ENCODE results near the gene RANBP3. TPM values are rescaled to one million over a fixed set of nuclear protein-coding genes. Genes with fewer than 3 reads are reported as not detected.

The RANBP3 gene
- polyA plus RNA-seq, 3 donors: 61.7 to 66.0 (median 65.9) TPM

DNA sequence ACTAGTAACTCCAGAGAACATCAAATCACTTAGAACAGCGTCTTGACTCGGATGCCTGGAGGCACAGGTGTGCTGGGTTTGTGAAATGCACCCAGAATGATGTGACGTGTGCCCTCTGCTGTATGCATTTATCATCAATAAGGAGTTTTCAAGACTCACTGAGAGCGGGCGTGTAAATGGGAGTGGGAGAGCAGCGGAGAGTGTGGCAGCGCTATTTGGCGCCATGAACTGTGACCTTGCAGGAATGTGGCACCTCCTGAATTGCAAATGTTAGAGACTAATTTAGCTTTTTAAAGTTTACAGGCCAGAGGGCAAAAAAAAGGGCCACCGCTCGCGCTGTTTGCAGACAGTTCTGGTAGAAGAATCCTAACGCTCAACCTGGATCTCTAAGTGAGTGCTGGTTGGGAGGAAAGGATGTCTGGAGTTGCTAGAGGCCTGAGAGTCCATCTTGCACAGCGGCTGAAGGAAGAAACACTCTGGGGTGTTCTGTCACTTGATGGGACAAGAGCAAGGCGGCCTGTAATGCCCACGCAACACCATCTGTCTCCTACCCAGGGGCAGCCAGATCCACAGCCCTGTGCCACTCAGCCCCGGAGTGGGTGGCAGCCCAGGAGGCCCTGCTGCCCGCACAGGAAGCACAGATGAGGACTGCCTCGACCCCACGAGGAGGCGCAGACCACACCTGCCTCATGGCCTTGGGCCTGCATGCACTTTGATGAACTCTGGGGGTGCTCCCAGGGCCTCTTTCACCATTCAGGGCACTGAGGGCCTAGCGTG, 19.7 kb downstream of the RANBP3 start:
- no peak for DNase-seq (ENCODE audit: extremely low read depth in 1 of 11, low read depth in 9 of 11, low spot score in 4 of 11)

DNA sequence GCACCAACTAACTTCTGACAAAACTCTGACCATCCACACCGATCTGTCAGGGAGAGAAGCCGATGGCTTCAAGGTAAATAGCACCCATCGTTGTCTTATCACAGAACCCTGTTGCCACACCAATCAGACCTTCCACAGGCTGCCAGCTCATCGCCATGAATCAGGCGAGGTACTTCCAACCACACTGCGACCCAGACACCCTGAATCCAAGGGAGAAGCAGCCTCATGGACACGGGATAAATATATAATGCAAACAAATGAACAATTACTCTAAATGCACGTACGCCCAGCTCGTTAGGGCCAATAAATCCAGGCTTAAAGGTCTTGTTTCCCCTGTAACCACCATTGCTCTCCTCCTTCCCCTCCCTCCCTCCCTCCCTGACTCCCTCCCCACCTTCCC, 20.8 kb downstream of the RANBP3 start:
- DNase-seq (ENCODE audit: extremely low read depth in 1 of 11, low read depth in 9 of 11, low spot score in 4 of 11): no peak

DNA sequence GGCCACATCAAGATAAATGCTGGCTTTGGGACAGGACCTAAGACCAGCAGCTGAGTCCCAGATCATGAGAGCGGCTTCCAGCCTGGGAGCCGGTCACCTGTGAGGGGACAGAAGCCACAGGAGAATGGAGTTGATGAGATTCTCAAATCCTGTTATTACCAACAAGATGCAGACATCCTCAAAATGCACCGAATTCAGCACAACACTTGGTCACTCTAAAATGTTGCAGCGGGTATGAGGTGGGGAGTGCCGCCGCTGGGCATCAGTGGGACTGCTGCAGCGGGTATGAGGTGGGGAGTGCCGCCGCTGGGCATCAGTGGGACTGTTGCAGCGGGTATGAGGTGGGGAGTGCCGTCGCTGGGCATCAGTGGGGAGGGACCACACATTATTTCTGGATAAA, 21.2 kb downstream of the RANBP3 start:
- DNase-seq (ENCODE audit: extremely low read depth in 1 of 11, low read depth in 9 of 11, low spot score in 4 of 11): no peak

DNA sequence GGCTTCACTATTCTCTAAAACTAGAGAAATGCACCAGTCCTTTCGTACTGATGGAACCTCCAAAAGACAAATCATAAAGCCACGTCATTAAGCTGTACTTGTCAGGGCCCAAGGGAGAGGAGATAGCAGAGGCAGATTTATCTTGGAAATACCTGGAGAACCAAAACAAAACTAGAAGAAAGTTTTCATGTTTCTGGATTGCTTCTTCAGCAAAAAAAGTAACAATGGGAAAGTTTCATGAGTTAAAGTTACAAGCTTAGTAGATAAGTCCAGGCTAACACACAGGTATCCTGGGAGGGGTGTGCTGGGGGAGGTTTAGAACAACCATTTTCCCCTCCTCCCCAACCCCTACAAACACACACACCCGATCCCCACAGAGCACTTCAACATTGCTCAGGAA, 21.6 kb downstream of the RANBP3 start:
- DNase-seq (ENCODE audit: extremely low read depth in 1 of 11, low read depth in 9 of 11, low spot score in 4 of 11): no peak

DNA sequence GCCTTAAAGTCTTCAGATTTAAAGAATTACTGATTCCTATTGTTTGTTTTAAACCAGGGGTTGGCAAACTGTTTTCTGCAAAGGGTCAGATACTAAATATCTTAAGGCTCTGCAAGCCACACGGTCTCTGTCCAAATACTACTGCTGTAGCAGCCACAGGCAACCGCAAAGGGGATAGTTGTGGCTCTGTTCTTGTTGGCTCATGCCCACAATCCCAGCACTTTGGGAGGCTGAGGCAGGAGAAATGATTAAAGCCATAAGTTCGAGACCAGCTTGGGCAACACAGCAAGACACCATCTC, 22.4 kb downstream of the RANBP3 start:
- no peak for DNase-seq (ENCODE audit: extremely low read depth in 1 of 11, low read depth in 9 of 11, low spot score in 4 of 11)

DNA sequence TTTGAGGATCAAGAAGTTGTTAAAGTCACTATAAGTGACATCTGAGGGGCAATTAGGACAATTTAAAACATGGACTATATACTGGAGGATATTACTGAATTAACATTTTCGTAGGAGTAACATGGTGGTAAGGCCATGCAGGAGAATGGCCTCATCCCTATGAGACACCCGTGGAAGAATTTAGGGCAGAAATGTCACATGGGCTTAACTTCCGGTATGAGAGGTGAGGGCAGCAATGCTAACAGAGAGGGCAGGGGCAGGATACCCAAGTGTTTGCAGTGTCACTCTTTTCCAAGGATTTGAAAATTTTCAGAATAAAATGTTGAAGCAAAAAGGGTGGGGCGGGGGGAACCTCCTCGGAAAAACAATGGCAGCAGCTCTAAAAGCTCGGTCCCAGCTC, 23.6 kb downstream of the RANBP3 start:
- no peak for DNase-seq (ENCODE audit: extremely low read depth in 1 of 11, low read depth in 9 of 11, low spot score in 4 of 11)

DNA sequence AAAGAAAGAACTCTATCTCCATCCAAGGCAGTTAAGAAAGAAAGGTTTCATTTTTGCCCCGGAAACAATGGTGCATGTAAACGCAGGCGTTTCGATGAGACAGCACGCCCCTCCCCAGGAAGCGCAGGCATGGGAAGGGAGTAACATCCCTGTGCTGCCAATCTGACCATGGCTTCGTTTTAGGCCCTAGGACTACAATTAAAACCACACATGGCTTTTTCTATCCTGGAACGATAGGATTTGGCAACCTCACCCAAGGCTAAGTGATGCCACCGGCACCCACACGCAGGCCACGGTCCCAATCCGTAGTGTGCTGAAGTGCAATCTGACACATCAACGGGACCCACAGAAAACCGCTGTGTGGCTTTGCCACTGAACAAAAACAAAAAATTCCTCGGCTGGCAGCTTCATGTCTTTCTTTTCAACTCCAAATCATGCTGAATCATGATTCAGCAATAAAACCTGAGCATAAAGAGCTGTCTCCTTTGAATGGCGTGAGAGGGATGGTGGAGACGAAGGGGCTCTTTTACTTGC, 24.2 kb downstream of the RANBP3 start:
- no peak for DNase-seq (ENCODE audit: extremely low read depth in 1 of 11, low read depth in 9 of 11, low spot score in 4 of 11)

DNA sequence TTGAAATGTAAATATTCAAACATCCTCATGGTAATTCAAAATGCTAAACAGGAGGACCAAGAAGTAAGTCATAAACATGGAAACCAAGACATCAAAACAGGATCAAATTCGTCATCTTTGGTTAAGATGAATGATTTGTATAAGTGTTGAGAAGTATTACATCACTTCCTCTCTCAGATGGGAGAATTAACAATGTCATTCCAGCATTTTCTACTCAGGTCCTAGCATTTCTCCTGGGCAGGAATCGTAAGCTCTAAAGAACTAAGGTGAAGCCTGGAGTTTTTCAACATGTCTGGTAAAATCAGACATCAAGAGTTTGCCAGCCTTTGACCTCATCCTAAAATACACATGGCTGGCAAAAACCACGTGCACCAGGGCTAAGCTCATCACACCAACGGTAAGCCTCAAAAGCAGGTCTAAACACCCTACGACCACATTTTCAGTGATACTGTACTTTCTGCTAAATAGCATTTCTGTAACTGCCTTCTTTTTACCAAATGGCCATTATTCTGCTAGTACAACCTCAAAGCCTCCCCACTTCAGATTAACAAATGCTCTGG, 24.8 kb downstream of the RANBP3 start:
- no peak for DNase-seq (ENCODE audit: extremely low read depth in 1 of 11, low read depth in 9 of 11, low spot score in 4 of 11)

DNA sequence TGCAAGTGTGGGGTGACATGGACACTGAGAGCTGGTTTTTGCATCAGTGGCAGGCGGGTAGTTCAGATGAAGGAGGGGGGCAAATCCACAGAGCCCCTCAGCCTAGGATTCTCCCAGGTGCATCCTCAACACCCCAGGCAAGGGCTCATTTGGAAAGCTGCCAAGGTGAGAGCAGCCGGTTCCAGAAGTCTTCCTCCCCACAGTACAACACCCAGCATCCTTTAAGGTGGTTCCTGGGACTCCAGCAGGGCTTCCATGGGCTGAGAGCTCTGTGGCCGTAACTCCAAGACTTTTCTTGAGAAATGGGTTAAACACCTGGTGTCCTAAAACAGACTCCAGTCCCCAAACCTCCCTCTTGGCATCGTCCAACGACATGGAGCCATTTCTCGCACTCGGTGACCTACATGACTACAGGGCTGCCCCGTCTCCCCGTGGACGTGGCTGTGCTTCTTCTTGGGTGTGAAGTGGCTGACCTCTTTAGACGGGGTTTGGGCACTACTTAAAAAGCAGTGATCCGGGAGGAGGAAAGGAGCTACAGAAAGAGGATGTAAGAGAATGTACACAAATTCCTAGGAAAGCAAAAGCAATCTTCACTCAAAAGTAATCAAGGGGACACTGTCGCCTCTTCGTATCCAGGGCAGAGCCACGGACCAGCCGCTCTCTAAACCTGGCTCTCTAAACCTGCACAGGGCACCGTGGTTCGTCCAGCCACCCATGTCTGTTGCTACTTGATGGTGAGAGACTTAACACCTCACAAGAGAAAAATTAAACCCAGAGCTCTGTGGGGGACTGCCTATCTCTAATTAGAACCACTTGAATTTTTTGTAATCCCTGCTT, 25.5 kb downstream of the RANBP3 start:
- no peak for DNase-seq (ENCODE audit: extremely low read depth in 1 of 11, low read depth in 9 of 11, low spot score in 4 of 11)

DNA sequence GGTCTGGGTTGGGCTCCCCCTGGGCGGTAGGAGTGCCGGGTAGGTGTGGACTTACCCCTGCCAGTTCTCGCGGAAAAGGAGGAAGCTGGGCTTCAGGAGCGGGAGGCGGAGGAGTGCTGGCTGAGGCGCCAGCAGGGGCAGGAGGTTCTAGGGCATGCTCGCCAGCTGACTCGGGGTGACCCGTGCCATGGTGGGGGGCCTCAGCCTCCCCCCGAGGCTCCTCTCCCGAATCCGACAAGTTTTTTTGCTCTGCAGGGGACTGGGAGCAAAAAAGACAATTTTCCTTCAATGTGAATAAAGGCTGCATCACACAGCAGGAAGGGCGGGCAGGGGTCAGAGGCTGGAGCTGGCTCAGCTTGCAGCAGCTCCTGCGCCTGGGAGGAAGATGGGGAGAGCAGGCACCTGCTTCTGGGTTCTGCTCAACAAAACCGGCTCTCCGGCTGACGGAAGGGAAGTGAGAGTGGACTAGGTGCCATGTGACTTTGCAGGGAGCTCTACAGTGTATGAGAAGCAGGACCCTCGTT, 26.5 kb downstream of the RANBP3 start:
- no peak for DNase-seq (ENCODE audit: extremely low read depth in 1 of 11, low read depth in 9 of 11, low spot score in 4 of 11)

DNA sequence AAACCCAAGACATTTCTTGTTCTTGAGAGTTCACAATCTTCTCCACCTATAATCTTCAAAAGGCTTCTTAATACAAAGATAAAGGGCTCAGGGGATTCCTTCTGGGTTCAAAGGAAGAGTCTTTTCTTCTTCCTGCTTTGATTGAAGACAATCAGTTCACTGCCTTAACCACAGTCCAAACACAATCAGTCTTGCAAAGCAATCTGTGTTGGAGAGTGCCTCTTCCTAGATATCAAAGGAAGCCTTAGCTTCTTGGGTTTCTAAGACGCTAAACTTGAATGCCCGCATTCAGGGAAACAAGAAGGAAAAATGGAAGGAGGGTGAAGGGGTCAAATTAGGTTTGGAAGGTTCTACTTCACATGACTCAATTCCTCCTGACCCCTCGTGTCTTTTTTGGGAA, 27.2 kb downstream of the RANBP3 start:
- DNase-seq (ENCODE audit: extremely low read depth in 1 of 11, low read depth in 9 of 11, low spot score in 4 of 11): no peak

DNA sequence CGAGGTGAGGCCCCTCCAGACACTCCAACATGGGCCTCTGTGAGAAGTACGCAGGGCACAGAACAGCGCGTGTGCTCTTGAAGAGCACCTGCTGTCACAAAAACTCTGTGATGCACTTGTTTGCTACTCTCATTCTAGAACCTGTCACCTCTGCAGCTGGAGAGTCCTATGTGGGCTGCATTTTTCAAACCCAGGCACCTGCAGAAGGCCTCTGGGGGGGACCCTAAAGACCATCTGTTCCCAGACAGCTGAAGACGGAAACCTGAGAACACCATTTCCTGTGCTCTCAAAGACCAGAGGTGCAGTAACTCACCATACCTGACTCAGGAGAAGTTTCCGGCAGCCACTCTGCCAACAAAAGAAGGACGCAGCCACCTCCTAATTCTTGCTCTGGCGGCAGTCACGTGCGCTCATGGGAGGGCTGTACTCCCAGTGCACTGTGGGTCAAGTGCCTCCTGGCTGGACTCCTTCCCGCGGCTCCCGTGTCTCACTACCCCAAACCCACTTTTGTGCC, 28.1 kb downstream of the RANBP3 start:
- DNase-seq (ENCODE audit: extremely low read depth in 1 of 11, low read depth in 9 of 11, low spot score in 4 of 11): no peak

DNA sequence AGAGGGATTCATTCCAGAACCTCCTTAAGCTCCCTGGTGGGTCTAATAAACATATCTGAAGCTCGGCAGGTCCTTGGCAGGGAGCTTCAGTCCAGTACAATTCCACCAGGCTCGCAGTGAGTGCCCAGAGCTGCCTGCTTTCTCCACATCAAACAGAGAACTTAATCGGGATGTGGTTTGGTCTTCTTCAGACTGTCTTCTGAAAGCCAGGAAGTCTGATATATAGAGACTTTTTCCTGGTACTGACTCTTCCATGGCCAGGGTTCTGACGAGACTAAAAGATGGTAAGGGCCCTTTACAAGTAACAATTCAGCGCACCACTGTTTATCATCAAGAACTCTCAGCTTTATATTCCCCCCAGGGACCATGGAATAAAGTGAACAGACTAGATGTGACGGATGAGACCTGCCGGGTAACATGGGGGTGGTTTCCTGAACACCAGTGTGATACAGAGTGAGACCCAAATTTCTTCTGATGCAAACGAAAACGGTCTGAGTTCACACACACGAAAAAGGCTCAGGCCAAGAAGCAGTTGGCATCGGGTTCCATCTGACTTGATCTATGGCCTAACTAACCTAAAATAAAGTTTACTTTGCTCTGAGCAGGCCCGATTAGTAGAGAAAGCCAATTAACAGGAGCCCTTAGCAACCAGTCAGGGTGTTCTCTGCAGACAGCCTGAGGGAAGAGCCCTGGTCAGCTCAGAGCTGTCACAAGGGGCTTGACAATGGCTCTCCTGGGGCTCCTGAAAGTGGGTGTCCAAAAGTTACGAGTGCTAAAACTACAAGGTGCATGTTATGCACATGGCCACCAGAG, 29.0 kb downstream of the RANBP3 start:
- DNase-seq (ENCODE audit: extremely low read depth in 1 of 11, low read depth in 9 of 11, low spot score in 4 of 11): no peak

DNA sequence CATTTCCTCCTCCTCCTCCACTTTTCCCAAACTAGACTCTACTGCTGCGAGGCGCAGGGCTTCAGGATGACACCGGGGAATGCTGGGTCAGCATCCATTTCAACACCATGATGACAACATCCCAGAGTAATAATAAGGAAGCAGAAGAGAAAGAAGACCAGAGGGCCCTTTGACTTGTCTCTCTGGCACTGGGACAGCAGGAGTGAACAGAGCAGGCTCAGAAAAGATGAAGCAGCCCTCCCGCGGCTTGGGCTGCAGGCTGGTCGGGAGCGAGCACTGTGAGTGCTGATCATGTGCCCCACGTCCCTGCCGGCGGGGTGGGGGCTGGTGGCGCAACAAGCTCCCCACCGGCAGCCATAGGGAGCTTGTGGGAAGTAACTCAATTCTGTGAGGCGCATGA, 30.5 kb downstream of the RANBP3 start:
- DNase-seq (ENCODE audit: extremely low read depth in 1 of 11, low read depth in 9 of 11, low spot score in 4 of 11): no peak

DNA sequence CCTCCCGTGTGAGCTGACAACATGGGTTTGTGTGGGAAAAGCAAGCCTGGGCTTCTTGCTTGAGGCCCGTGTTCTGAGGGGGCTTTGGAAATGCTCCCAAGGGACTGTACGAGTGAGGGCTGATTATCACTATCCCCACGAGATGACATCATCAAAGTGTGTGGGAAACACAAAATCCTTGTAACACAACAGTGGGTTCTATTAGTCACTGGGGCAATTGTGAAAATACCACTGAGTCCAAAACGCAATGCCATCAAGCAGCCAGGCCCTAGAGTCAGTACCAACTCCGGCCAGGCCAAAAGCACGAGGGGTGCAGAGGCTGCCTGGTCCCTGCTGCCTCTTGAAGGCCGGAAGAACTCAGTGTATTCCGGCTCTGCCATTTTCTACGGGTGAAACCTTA, 34.3 kb downstream of the RANBP3 start:
- no peak for DNase-seq (ENCODE audit: extremely low read depth in 1 of 11, low read depth in 9 of 11, low spot score in 4 of 11)

DNA sequence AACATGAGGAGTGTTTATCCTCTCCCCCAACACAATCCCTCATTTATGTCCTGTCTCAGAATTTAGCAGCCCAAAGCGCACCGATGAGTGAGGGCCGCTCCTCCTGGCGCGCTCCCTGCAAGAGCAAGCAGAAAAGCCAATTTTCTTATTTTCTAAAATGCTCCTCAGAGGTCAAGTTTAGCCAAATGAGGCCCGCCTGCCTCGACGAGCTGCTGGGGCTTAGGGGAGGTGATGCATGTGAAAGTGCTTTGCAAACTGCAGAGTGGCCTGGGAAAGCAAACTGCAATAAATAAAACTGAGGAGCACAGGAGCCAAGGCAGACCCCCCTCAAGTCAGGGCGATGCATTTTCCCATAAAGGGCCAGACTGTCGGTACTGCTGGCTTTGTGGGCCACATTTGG, 34.9 kb downstream of the RANBP3 start:
- no peak for DNase-seq (ENCODE audit: extremely low read depth in 1 of 11, low read depth in 9 of 11, low spot score in 4 of 11)

DNA sequence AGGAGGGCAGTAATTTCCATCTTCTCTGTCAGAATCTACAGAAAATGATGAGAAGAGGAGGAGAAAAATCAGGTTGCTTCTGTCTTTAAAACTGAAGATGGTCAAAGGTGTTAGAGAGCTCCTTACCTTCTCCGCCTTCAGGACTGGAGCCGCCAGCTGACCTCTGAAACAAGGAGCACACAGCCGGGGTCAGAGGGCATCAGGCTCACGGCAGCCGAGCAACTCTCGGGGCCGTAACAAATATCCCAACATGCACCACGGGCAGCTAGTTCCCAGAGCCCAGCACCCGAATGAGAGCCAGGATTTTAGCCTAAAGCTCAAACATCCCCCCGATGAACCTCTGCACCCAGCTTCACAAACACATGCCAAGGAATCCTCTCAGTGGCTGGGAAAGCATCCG, 36.3 kb downstream of the RANBP3 start:
- no peak for DNase-seq (ENCODE audit: extremely low read depth in 1 of 11, low read depth in 9 of 11, low spot score in 4 of 11)

DNA sequence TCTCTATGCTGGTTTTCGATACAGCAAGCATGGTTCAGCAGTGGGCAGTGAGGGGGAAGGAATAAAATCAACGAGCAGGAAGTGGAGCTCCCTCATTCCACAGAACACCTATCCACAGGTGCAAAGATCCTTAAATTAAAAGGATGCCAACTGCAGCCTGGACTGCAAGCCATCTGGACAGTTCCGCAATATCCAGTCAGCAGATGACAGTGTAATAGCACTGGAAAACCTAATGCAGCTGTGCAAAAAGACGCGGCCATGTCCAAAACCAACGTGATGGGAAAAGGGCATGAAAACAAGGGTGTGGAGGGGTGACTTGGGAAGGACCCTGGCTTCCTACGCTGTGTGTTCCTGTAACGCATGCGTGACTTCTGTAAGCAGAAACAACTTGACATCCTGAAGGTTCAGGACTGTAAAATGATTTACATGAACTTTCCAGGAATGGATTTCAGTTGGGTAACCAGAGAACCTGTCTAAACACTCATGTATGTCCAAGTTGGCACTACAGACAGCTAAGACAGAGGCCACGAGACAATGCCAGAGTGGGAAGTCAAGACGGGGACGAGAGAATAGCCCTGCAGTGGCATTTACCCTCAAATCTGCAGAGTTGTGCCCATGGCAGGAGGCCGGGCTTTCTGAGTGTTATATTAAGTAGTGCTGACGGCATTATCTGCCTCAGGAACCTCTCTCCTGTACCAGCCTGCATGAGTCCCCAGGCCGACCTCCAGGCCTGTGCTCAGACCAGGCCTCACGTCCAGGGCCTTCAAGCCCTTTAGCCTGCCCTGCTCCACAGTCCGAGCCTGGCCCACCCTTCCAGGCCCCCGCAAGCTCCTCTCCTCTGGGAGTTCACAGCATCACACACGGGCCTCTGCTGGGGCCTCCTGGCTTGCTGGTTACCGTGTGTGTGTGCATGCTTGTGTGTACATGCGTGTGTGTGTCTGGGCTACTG, 37.4 kb downstream of the RANBP3 start:
- DNase-seq (ENCODE audit: extremely low read depth in 1 of 11, low read depth in 9 of 11, low spot score in 4 of 11): no peak
